GM10847 (cell line): ENCODE measurements around the gene RASAL1.

Experiments used
- POLR2A ChIP-seq: IDR thresholded peaks from 2 replicates; pipeline ENCODE4 v1.6.1; 2011; ENCODE audit not compliant: insufficient read length; ENCODE audit errors: extremely low read depth

RASAL1 gene

DNA sequence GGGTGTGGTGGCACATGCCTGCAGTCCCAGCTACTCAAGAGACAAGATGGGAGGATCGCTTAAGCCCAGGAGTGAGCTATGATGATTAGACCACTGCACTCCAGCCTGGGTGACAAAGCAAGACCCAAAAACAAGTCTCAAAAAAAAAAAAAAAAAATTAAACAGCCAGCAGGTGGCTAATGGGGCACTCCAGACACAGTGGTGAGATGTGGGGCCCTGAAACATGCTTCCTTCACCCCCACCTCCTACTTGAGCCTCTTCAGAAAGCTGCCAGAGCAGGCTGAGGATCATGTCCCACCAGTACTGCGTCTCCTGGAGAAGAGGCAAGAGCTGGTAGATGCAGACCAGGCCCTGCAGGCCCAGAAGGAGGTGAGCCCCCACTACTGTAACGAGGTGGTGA lies 16.1 kb upstream of the RASAL1 start:
- no peak for TF ChIP-seq POLR2A

DNA sequence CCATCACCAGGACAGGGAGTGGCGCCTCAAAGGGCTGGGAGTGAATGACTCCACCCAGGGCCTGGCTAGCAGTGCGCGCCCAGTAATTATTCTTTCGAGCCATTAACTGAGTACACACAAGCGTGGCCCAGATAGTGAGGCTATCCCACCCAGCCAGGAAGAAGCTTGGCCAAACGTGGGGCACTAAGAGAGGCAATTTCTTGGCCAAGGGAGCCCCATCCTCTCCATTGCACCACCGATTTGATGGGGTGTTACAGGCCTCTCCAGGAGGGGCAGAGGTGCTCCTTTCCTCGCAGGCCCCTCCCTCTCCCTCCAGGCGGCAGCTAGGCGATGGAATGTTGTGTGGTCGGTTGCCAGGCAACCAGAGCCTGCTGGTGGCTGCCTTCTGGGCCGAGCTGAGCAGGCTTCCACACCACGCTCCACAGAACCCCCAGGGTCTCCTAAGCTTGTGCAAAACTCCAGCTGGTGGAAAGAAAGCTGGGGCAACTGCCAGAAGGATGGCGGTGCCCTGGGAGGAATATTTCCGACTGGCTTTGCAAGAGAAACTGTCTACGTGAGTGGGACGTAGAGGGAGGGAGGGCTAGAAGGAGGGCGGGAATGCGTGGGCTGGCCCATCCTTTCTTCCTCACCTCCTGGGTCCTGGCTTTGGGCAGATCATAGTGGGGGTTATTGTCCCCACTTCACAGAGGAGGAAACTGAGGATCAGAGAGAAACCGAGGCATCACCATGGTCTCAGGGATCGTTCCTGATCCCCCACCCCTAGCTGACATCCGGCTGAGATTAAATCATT lies 14.0 kb upstream of the RASAL1 start, which contains the start of gene CFAP73:
Gene CFAP73, plus strand, starts transcription at position 364 of the 790 bp plus-strand sequence. Its CDS starts 134 bp downstream, at position 498.
- TF ChIP-seq POLR2A = no peak

DNA sequence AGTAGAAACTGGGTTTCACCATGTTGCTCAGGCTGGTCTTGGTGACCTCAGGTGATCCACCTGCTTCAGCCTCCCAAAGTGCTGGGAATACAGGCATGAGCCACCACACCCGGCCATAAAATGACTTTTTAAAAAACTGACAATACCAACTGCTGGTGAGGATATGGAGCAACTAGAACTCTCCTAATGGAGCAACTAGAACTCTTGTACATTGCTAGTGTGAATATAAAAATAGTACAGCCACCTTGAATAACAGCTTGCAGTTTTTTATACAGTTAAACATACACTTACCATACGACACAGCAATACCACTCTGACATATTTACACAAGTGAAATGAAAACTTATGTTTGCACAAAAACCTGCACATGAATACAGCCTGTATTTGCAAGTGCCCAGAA lies 11.4 kb upstream of the RASAL1 start:
- no peak for TF ChIP-seq POLR2A

DNA sequence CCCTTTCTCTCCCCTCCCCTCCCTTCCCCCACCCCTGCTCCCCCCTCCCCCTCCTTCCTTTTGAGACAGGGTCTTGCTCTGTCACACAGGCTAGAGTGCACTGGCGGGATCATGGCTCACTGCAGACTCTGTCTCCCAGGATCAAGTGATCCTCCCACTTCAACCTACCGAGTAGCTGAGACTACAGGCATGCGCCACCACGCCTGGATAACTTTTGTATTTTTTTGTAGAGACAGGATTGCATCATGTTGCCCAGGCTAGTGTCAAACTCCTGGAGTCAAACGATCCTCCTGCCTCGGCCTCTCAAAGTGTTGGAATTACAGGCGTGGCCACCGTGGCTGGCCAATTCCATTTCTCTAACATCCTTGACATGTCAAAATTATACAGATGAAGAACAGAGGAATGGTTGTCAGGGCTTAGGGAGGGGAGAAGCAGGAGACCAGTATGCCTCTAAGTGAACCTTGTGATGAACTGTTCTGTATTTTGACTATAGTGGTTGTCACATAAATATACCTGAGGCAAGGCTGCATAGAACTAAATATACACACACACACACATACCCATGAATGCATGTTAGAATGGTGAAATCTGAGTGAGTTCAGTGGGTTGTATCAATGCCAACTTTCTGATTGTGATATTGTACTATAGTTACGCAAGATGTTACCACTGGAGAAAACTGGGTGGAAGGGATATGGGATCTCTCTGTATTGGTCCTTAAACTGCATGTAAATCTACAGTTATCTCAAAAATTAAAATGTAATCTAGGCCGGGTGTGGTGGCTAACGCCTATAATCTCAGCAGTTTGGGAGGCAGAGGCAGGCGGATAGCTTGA lies 10.4 kb upstream of the RASAL1 start:
- TF ChIP-seq POLR2A = no peak

DNA sequence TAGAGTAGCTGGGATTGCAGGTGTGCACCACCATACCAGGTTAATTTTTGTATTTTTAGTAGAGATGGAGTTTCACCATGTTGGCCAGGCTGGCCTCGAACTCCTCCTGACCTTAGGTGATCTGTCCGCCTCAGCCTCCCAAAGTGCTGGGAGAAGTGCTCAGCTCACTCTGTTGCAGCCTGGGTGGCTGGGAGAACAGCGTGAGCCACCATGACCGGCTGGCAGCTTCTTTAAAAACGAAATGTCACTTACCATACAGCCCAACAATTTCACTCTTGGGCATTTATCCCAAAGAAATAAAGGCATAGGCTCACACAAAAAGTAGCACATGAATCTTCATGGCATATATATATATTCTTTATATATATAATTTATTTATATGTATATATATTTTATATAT lies 9.2 kb upstream of the RASAL1 start:
- TF ChIP-seq POLR2A = no peak

DNA sequence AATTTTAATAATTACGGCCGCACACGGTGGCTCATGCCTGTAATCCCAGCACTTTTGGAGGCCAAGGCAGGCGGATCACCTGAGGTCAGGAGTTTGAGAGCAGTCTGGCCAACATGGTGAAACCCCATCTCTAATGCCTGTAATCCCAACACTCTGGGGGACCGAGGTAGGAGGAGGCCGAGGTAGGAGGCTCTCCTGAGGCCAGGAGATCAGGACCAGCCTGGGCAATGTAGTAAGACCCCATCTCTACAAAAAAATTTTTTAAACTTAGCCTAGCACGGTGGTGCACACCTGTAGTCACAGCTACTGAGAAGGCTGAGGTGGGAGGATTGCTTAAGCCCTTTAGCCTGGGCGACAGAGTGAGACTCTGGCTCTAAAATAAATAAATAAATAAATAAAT lies 8.4 kb upstream of the RASAL1 start:
- TF ChIP-seq POLR2A = no peak

DNA sequence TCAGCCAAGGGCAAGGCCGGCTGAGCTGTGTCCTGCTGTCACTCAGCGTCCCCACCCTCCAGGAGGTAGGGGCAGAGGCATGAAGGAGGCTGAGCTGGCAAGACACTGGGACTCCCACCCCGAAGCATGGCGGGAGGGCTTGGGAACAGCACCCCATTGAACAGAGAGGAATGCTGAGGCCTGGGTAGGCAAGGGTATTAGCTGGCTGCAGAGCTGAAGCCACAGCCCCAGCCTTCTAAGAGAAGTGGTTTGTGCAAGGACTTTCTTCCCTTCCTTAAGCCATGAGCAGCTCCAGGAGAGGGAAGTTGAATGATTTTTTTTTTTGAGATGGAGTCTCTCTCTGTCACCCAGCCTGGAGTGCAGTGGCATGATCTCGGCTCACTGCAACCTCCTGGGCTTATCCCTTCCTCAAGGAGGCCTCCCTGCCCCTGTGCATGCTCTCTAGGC lies 7.3 kb upstream of the RASAL1 start:
- no peak for TF ChIP-seq POLR2A

DNA sequence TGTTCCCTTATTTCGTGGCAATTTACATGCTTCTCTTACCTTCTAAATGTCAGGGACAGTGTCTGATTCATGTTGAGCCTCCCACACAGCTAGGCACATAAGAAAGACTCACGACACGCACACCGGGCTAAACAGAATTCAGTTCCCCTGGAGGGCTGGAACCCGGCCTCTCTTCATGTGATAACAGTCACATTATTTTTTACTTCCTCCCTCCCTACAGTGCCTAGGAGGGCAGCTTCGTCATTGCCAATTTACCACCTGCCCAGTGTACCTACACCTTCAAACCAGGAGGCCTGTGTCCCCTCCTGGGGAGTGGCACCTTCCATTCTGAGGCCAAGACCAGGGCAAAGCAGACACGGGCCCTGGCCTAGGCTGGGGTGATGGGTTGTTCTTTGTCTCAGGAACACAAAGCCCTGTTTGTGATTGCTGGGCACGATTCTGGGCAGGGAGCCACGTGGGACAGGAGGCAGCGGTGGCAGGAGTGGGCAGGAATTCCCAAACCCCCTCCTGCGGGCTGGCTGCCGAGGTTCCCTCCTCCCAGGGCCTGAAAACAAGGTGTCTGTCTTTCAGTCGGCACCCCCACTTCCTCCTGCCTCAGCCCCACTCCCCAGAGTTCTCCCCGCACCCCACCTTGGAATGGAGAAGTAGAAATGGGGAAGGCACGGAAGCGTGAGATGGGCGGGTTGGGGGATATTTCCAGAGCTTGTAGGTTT lies 6.8 kb upstream of the RASAL1 start:
- no peak for TF ChIP-seq POLR2A

DNA sequence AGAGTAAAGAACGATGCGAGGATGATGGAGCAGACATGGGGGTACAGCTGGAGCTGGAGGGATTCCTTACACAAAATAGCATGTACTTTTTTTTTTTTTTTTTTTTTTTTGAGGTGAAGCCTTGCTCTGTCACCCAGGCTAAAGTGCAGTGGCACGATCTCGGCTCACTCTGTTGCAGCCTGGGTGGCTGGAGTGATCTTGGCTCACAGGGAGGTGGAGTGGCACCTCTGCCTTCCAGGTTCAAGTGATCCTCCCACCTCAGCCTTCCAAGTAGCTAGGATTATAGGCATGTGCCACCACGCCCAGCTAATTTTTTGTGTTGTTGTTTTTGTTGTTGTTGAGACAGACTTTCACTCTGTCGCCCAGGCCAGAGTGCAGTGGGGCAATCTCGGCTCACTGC lies 5.1 kb upstream of the RASAL1 start:
- no peak for TF ChIP-seq POLR2A

DNA sequence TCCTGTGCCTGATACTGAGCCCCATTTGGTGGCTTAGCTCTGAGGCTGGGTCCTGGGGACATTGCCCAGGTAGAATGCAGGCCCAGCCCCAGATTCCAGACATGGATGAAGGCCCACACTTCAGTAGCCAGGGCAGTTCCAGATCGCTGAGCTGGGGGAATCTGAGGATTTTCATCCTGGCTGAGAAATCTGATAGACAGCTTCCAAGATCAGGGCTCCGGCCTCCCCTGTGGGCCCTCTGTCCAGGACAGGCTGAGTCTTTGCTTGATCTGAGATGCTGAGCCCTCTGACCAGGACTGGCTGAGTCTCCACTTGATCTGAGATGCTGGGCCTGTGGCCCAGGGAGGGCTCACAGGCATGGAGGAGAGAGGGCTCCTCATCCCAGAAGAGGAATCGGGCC lies 3.3 kb upstream of the RASAL1 start:
- TF ChIP-seq POLR2A = no peak

DNA sequence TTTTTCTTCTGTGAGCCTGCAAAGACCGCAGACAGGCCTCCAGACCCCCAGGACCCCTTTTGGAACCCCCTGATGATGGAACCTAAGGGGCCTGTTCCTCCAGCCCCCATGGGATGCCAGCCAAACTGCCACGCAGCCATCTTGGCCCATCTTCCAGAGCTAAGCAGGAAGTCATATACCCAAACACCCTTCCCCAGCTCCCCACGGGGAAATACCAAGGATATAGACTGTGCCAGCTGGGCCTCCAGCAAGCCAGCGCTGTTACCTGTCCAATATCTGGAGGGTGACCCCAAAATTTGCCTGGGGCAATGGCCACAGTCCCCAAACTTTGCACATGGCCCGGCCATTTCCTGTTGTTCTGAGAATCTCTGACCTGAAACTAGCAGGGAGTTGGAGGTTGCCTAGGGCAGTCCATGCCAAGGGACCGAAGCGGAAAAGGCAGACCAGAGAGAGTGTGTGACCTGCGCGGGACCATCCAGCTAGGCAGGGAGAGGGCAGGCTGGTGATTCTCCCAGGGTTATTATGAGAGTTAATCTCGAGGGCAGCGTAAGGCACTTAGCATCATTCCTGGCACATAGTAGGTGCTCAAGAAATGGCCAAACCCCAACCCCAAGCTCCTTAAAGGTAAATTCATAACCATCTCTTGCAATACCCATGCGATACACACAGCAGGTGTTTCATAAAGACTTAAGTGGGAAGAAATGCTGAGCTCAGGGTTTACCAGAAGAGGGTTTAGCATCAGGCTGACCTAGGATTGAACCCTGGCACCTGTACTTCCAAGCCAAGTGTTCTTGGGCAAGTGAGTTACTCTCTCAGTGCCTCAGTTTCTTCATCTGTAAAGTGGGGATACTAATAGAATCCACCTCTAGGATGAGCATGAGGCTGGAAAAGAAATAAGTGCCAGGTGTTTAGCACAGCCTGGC lies 2.6 kb upstream of the RASAL1 start:
- no peak for TF ChIP-seq POLR2A

DNA sequence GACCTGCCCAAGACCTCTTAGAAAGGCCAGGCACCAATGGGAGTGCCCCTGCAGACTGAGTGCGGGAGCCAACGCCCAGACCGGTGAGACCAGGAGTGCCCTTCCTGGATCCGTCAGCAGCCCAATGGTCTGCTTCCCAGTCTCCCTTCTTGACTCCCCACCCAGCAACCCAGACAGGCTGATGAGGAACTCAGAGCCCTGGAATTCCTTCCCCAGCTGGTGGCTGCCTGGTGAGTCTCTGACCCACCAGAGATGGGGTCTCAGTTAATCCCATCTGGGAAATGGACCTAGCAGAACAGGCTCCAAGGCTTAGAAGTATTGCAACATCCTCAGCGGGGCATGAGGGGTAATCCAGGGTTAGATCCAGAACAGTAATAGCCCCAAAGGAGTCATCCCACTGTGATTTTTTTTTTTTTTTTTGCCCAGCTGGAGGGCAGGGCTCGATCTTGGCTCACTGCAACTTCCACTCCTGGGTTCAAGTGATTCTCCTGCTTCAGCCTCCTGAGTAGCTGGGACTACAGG lies 1.5 kb upstream of the RASAL1 start:
- no peak for TF ChIP-seq POLR2A

DNA sequence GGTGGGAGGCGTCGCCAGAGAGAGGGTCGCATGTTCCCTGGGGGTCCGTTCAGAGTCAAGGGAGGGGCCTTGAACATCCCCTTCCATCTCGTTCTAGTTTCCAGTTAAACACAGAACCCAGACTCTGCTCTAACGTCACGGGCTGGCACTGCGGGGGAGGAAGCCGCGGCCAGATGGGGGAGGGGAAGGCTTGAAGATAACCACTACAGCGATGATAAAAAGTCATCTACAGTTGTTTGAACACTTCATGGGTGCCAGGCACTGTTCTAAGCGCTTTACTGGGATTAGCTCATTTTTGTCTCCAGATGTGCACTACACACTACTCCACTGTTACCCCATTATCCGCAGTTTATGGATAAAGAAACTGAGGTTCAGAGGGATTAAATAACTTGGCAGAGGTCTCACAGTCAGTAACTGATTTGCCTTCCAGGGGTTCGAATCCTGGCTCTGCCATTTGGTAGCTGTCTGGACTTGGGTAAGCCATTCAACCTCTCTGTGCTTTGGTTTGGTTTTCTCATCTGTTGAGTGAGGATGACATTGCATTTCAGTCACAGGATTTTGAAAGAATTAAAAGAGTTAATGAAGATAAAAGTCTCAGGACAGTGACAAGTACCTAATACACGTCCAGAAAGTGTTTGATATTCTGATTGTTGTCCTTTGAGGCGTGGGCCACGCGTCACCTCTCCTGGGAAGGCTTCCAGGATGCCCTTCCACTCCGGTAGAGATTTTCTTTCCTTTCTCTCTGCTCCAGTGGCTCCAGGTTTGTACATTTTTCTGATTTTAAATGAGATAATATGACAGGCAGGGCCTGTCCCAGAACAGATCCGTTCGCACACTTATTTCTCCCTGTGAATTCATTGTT lies 798 bp upstream of the RASAL1 start:
- no peak for TF ChIP-seq POLR2A

DNA sequence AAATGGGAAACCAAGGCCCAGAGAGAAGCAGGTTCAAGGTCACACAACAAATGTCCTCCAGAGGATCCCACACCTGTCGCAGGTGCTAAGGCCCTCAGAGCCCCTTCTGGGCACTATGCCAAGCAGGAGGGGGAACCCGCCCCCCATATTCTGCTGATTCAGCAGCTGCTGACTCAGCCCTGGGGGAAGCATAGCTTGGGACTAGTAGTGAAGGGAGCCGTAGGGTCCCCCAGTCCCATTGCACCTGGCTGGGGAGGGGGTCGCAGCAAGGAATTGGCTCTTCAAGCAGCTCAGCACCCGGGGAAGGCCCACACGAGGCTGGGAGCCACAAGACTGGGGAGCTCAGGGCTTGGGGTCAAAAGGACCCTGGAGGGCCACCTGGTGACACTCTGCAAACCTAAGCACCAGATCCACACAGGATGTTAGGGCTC lies 1.0 kb downstream of the RASAL1 start:
- no peak for TF ChIP-seq POLR2A

DNA sequence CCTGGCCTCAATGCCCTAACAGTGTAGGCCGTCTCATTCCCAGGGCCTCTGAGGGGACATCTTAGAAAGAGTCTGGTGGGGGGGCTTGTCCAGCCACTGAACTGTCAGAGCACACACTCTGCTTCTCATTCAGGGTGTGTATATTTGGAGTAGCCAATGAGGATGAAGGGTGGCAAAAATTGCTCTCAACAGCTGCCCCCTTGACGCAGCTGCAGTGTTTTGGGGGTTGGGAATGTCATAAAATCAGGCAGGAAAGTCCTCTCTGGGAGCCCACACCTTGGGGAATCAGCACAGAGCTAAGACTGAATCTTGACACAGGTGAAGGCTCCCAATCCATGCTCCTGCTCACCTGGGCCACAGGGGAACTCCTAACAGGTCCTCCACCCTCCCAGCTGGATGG lies 1.5 kb downstream of the RASAL1 start:
- TF ChIP-seq POLR2A = no peak
